Measurements from ENCODE around the gene CLCN1. TPM values are rescaled to one million over a fixed set of nuclear protein-coding genes. Genes with fewer than 3 reads are reported as not detected.

CLCN1 gene
- total and polyA plus RNA-seq, 10 of the 15 experiments (the other 5 are each of a cell fraction or from before 2014, with no cell fraction given): 0.30 TPM; not detected in 9

DNA sequence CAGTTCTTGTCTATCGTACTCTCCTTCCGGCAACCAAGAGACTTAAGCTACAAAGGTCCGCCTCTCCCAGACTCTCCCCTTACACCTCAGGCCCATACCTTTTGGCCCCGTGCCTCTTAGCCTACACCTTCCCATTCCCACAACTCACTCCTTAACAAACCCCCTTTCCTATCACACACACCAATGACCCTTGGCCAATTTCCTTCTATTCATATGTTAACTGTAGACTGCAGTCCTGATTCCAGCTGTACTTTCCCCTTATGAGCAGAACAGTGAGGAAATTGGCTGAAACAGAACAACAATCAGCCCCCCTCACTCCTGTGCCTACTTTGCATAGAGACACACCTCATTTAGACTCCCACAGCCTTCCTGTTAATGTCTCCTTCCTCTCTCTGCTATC, 32.5 kb upstream of the CLCN1 start:
- DNase-seq (ENCODE audit: low read depth, low spot score) (no peak), ATAC-seq (no peak), FAIRE-seq (peak; percentile 76)
- TF ChIP-seq TBL1XR1 (IDR thresholded peaks at IDR 0.05; ENCODE audit: low read depth, low read length) (no peak), POU2F2 (IDR thresholded peaks at IDR 0.05; ENCODE audit: borderline replicate concordance, low read depth, low read length) (0 out of 3 replicates have a peak, but pooled peaks have one; percentile 11)
- 64% methylated on average over 4 of the region's 4 CpGs for WGBS (ENCODE audit: insufficient coverage, insufficient replicate concordance, low lambda C conversion rate, missing lambda C conversion rate)
- no peaks in the 10 kb centered on the region for H3K27me3 ChIP-seq (replicated peaks in 1 of 2; ENCODE audit: control insufficient read depth in 2 of 2, insufficient read depth in 2 of 2, low read length in 1 of 2)
- intact Hi-C loops (cut with micrococcal nuclease; ENCODE audit: unreplicated experiment): no loop called here
- ChIA-PET SMC1A (ENCODE audit: uncharacterized antibody, unreplicated experiment) (interaction anchor here (1.9 kb wide), 1 partner anchor 43 kb away, joined by 8 read pairs; no protein-coding TSS in a partner anchor), RAD21 (ENCODE audit: unreplicated experiment) (no interaction called here), POLR2A (interaction anchor here (0.6 kb wide), 1 partner anchor 613 kb away, joined by 3 read pairs; no protein-coding TSS in a partner anchor), CTCF (interaction anchor here (1.1 to 1.7 kb wide), 4 partner anchors 10 to 43 kb away, joined by 3 to 7 read pairs (median 4); partner anchors contain the start of gene GSTK1)
- peak overlapping the region; percentile 57; the same call in 1 of the 2 replicates for H3K4me2 ChIP-seq (ENCODE audit: control insufficient read depth, insufficient read depth)
- no peak overlapping the region for H3K27ac ChIP-seq (ENCODE audit: control insufficient read depth, insufficient read depth)
- H4K20me1 ChIP-seq (ENCODE audit: control insufficient read depth, insufficient read depth): no peaks in the 10 kb centered on the region
- no peaks in the 10 kb centered on the region for H3K36me3 ChIP-seq (ENCODE audit: control insufficient read depth in 2 of 2, insufficient read depth in 2 of 2, low read length in 1 of 2)
- peaks cover 7% of the 10 kb centered on the region for H3K4me1 ChIP-seq (ENCODE audit: control insufficient read depth, insufficient read depth, low read length)
- H3K4me3 ChIP-seq: no peak overlapping the region
- H3K9me3 ChIP-seq (replicated peaks; ENCODE audit: control insufficient read depth, insufficient read depth, low read length): no peaks in the 10 kb centered on the region; the same call in 2 of the 3 replicates
- H3K9ac ChIP-seq (ENCODE audit: control insufficient read depth, insufficient read depth, low read length): no peak overlapping the region
- peaks cover 1% of the 10 kb centered on the region for H3K79me2 ChIP-seq (ENCODE audit: control insufficient read depth, insufficient read depth, low read length)
- no TSS peak for BruUV-seq (replicated peaks)
- in situ Hi-C loops (cut with MboI): no loop called here
- peak overlapping the region; percentile 68 for H2AFZ ChIP-seq (ENCODE audit: control insufficient read depth, low read depth, low read length)

DNA sequence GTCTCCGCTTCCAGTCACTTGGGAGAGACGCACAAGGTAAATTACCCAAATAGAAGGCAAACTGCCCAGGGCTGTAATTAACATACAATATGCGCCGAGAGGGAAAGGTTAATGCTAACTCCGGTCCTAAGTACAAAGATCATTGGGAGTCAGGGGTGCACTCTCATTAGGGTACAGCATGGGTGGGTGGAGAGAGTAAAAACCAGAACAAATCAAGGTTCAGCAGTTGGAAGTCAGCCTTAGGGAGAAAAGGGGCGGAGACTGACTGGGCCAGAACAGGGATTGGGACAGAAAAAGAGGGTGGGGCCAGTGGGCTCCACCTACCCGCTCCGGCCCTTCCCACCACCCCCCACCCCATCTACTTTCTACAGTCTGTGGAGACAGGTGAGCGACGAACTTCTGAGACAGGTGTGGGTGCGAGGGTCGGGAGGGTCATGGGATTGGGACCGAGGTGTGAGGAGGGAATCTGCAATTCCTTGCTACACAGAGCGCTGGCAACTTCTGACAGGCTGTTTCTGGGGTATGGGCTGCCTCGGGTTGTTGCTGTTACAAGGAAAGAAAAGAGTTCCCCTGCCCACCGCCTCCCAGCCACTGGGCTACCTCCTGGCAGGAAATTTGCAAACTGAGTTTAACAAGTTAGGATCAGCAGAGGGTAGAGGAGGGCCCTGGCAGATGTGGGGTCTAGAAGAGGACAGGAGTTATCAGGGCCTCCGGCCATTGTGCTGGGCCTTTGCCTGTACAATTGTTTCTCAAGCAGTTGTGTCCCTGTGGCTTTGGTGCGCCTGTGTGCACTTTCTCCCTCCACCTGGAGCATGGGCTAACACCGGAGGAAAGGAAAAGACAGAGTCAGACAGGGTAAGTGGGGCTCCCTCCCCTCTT, 31.1 kb upstream of the CLCN1 start, which contains the start of gene TMEM139:
TMEM139 (plus strand) TSS at position 368 of the 879 bp plus-strand sequence. CDS start 1,000 bp downstream, outside the sequence.
- ChIA-PET POLR2A (no interaction called here), CTCF (no interaction called here), RAD21 (ENCODE audit: unreplicated experiment) (no interaction called here), SMC1A (ENCODE audit: uncharacterized antibody, unreplicated experiment) (no interaction called here)
- H3K27me3 ChIP-seq (replicated peaks in 1 of 2; ENCODE audit: control insufficient read depth in 2 of 2, insufficient read depth in 2 of 2, low read length in 1 of 2): no peaks in the 10 kb centered on the region
- FAIRE-seq (no peak), DNase-seq (ENCODE audit: low read depth, low spot score) (no peak), ATAC-seq (no peak)
- no peaks in the 10 kb centered on the region for H4K20me1 ChIP-seq (ENCODE audit: control insufficient read depth, insufficient read depth)
- in situ Hi-C loops (cut with MboI): no loop called here
- no peaks in the 10 kb centered on the region; the same call in 2 of the 3 replicates for H3K9me3 ChIP-seq (replicated peaks; ENCODE audit: control insufficient read depth, insufficient read depth, low read length)
- peaks cover 16% of the 10 kb centered on the region for H3K79me2 ChIP-seq (ENCODE audit: control insufficient read depth, insufficient read depth, low read length)
- no peak within 1 kb of the TSS for H3K27ac ChIP-seq (ENCODE audit: control insufficient read depth, insufficient read depth)
- peaks cover 7% of the 10 kb centered on the region for H3K4me1 ChIP-seq (ENCODE audit: control insufficient read depth, insufficient read depth, low read length)
- whole genome bisulfite sequencing (ENCODE audit: insufficient coverage, insufficient replicate concordance, low lambda C conversion rate, missing lambda C conversion rate): 84% methylated on average over 17 of the region's 19 CpGs
- H3K9ac ChIP-seq (ENCODE audit: control insufficient read depth, insufficient read depth, low read length): no peak within 1 kb of the TSS
- H3K4me2 ChIP-seq (ENCODE audit: control insufficient read depth, insufficient read depth): peak within 1 kb of the TSS; percentile 57; the same call in 1 of the 2 replicates
- H2AFZ ChIP-seq (ENCODE audit: control insufficient read depth, low read depth, low read length): peak within 1 kb of the TSS; percentile 68
- intact Hi-C loops (cut with micrococcal nuclease; ENCODE audit: unreplicated experiment): no loop called here
- no TSS peak for BruUV-seq (replicated peaks)
- H3K4me3 ChIP-seq: no peak within 1 kb of the TSS
- H3K36me3 ChIP-seq (ENCODE audit: control insufficient read depth in 2 of 2, insufficient read depth in 2 of 2, low read length in 1 of 2): no peaks in the 10 kb centered on the region
- TF ChIP-seq ZNF274 (IDR thresholded peaks at IDR 0.05; ENCODE audit: insufficient read depth, insufficient read length) (no peak), NFYA (IDR thresholded peaks at IDR 0.05; ENCODE audit: borderline replicate concordance, low read depth, low read length) (no peak), RCOR1 (conservative IDR thresholded peaks at IDR 0.05; ENCODE audit: low read depth, low read length) (no peak), JUNB (IDR thresholded peaks at IDR 0.05) (no peak), PAX5 (IDR thresholded peaks at IDR 0.05; ENCODE audit: borderline replicate concordance, low read depth, low read length) (no peak), BMI1 (IDR thresholded peaks at IDR 0.05; ENCODE audit: borderline replicate concordance) (no peak), CBFB (IDR thresholded peaks at IDR 0.05; ENCODE audit: low read depth) (no peak), DPF2 (IDR thresholded peaks at IDR 0.05) (no peak), HDGF (IDR thresholded peaks at IDR 0.05) (no peak), ZNF24 (IDR thresholded peaks at IDR 0.05) (no peak), FOXM1 (IDR thresholded peaks at IDR 0.05; ENCODE audit: low read depth, low read length) (no peak)
- TF ChIP-seq, protein P1, sequence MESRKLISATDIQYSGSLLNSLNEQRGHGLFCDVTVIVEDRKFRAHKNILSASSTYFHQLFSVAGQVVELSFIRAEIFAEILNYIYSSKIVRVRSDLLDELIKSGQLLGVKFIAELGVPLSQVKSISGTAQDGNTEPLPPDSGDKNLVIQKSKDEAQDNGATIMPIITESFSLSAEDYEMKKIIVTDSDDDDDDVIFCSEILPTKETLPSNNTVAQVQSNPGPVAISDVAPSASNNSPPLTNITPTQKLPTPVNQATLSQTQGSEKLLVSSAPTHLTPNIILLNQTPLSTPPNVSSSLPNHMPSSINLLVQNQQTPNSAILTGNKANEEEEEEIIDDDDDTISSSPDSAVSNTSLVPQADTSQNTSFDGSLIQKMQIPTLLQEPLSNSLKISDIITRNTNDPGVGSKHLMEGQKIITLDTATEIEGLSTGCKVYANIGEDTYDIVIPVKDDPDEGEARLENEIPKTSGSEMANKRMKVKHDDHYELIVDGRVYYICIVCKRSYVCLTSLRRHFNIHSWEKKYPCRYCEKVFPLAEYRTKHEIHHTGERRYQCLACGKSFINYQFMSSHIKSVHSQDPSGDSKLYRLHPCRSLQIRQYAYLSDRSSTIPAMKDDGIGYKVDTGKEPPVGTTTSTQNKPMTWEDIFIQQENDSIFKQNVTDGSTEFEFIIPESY (IDR thresholded peaks at IDR 0.05): no peak
- TF ChIP-seq, protein P2, sequence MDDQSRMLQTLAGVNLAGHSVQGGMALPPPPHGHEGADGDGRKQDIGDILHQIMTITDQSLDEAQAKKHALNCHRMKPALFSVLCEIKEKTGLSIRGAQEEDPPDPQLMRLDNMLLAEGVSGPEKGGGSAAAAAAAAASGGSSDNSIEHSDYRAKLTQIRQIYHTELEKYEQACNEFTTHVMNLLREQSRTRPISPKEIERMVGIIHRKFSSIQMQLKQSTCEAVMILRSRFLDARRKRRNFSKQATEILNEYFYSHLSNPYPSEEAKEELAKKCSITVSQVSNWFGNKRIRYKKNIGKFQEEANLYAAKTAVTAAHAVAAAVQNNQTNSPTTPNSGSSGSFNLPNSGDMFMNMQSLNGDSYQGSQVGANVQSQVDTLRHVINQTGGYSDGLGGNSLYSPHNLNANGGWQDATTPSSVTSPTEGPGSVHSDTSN (IDR thresholded peaks at IDR 0.05; ENCODE audit: insufficient replicate concordance, low read depth, low read length): no peak
